HG02970 (cell line): ENCODE results near the gene BARD1.
"Not testable (repeated sequence)": the region's sequence is repeated elsewhere in the genome, so short reads cannot be mapped to it uniquely, and the experiment has no call there.

Source experiments
- ATAC-seq: cut with Tn5 transposase; IDR thresholded peaks from one replicate; pipeline ENCODE4 v1.9.1; 2021; ENCODE audit warnings: mild to moderate bottlenecking, moderate library complexity, moderate number of reproducible peaks; ENCODE audit not compliant: unreplicated experiment, low FRiP score

BARD1 gene

GRCh38 chr2:214808981-214809750 is at the start of gene BARD1:
TSS of gene BARD1 (minus strand) at chr2:214809683. CDS start at chr2:214809569, 114 bp downstream.
- peak; percentile 25 for ATAC-seq

- ATAC-seq = no peak
These were observed 46.7 kb upstream of the BARD1 start for GRCh38 chr2:214856137-214856536.

- no peak for ATAC-seq
These were observed 44.4 kb upstream of the BARD1 start for GRCh38 chr2:214853906-214854305.

GRCh38 chr2:214843823-214844222 is 34.3 kb upstream of the BARD1 start:
- ATAC-seq = no peak

- ATAC-seq = no peak
These were observed 30.0 kb upstream of the BARD1 start for GRCh38 chr2:214839464-214839863.

- ATAC-seq = no peak
These were observed 28.0 kb upstream of the BARD1 start for GRCh38 chr2:214837466-214837865.

- ATAC-seq = no peak
These were observed 27.1 kb upstream of the BARD1 start for GRCh38 chr2:214836568-214836967.

- no peak for ATAC-seq
These were observed 21.4 kb upstream of the BARD1 start for GRCh38 chr2:214830794-214831346.

- no peak for ATAC-seq
These were observed 6.6 kb upstream of the BARD1 start for GRCh38 chr2:214816008-214816533.

- no peak for ATAC-seq
These were observed 1.2 kb upstream of the BARD1 start for GRCh38 chr2:214810671-214811070.

- peak; percentile 95 for ATAC-seq
These were observed 475 bp upstream of the BARD1 start for GRCh38 chr2:214809751-214810564.

- ATAC-seq = no peak
These were observed 1.8 kb downstream of the BARD1 start for GRCh38 chr2:214807653-214808052.

GRCh38 chr2:214801768-214802397 is 7.6 kb downstream of the BARD1 start:
- ATAC-seq = no peak

- no peak for ATAC-seq
These were observed 8.4 kb downstream of the BARD1 start for GRCh38 chr2:214801068-214801467.

- no peak for ATAC-seq
These were observed 9.3 kb downstream of the BARD1 start for GRCh38 chr2:214800180-214800579.

- no peak for ATAC-seq
These were observed 12.6 kb downstream of the BARD1 start for GRCh38 chr2:214796911-214797310.

- not testable (repeated sequence) for ATAC-seq
These were observed 26.3 kb downstream of the BARD1 start for GRCh38 chr2:214783181-214783580.

- ATAC-seq = no peak
These were observed 26.8 kb downstream of the BARD1 start for GRCh38 chr2:214782671-214783070.

GRCh38 chr2:214781226-214781625 is 28.3 kb downstream of the BARD1 start:
- no peak for ATAC-seq

GRCh38 chr2:214775971-214776370 is 33.5 kb downstream of the BARD1 start:
- no peak for ATAC-seq

GRCh38 chr2:214774108-214774507 is 35.4 kb downstream of the BARD1 start:
- ATAC-seq = no peak
